Measurements from ENCODE around the gene PLXND1. TPM values are rescaled to one million over a fixed set of nuclear protein-coding genes. Genes with fewer than 3 reads are reported as not detected.

Gene PLXND1
- total RNA-seq, 1 donor from 2014 or later: 9.0 TPM

GRCh38 chr3:129617381-129618185 is 11.1 kb upstream of the PLXND1 start:
- no peaks in the 10 kb centered on the region for H3K9me3 Mint-ChIP-seq
- peaks cover 15% of the 10 kb centered on the region for H3K27me3 Mint-ChIP-seq (ENCODE audit: insufficient read depth, low read depth)
- no peaks in the 10 kb centered on the region for H4K20me1 ChIP-seq (ENCODE audit: low read depth)
- no peaks in the 10 kb centered on the region for H3K79me2 ChIP-seq (ENCODE audit: low read depth)
- no peak for DNase-seq (ENCODE audit: low spot score)
- H3K4me3 ChIP-seq: no peak overlapping the region
- no peaks in the 10 kb centered on the region for H3K36me3 Mint-ChIP-seq
- no peak overlapping the region for H2AFZ ChIP-seq (replicated peaks)
- H3K27ac ChIP-seq: no peak overlapping the region
- peaks cover 5% of the 10 kb centered on the region for H3K4me1 ChIP-seq
- no peaks in the 10 kb centered on the region for H3K36me3 ChIP-seq
- H3K27me3 ChIP-seq: no peaks in the 10 kb centered on the region
- H3K4me2 ChIP-seq: no peak overlapping the region
- no peak overlapping the region for H3K9ac ChIP-seq
- TF ChIP-seq EZH2phosphoT487 (IDR thresholded peaks at IDR 0.05) (no peak), CTCF (IDR thresholded peaks at IDR 0.05) (no peak), EZH2 (IDR thresholded peaks at IDR 0.05) (no peak)
- H3K9me3 ChIP-seq (ENCODE audit: low read depth): no peaks in the 10 kb centered on the region
- H3K27ac Mint-ChIP-seq: no peak overlapping the region
- H3K4me1 Mint-ChIP-seq: peaks cover 18% of the 10 kb centered on the region
- H3K4me3 Mint-ChIP-seq: no peak overlapping the region
- no peaks in the 10 kb centered on the region for H3F3A ChIP-seq (ENCODE audit: low read depth)

- Histone ChIP-seq H3K9ac (no peak overlapping the region), H2AFZ (replicated peaks) (no peak overlapping the region), H3F3A (ENCODE audit: low read depth) (no peaks in the 10 kb centered on the region), H4K20me1 (ENCODE audit: low read depth) (no peaks in the 10 kb centered on the region), H3K9me3 (ENCODE audit: low read depth) (no peaks in the 10 kb centered on the region), H3K4me1 (peaks cover 5% of the 10 kb centered on the region), H3K4me3 (no peak overlapping the region), H3K79me2 (ENCODE audit: low read depth) (no peaks in the 10 kb centered on the region), H3K36me3 (no peaks in the 10 kb centered on the region), H3K27ac (no peak overlapping the region), H3K4me2 (no peak overlapping the region), H3K27me3 (no peaks in the 10 kb centered on the region)
- TF ChIP-seq EZH2 (IDR thresholded peaks at IDR 0.05) (no peak), EZH2phosphoT487 (IDR thresholded peaks at IDR 0.05) (no peak), CTCF (IDR thresholded peaks at IDR 0.05) (no peak)
- H3K4me3 Mint-ChIP-seq: no peak overlapping the region
- peaks cover 14% of the 10 kb centered on the region for H3K27me3 Mint-ChIP-seq (ENCODE audit: insufficient read depth, low read depth)
- H3K4me1 Mint-ChIP-seq: peaks cover 14% of the 10 kb centered on the region
- no peak overlapping the region for H3K27ac Mint-ChIP-seq
- no peak for DNase-seq (ENCODE audit: low spot score)
- no peaks in the 10 kb centered on the region for H3K9me3 Mint-ChIP-seq
- no peaks in the 10 kb centered on the region for H3K36me3 Mint-ChIP-seq
Measured at GRCh38 chr3:129616713-129617112, 10.2 kb upstream of the PLXND1 start.

- H3K27me3 ChIP-seq: no peaks in the 10 kb centered on the region
- H3K36me3 ChIP-seq: no peaks in the 10 kb centered on the region
- no peaks in the 10 kb centered on the region for H3F3A ChIP-seq (ENCODE audit: low read depth)
- peak overlapping the region; percentile 19 for H3K4me3 Mint-ChIP-seq
- H3K27me3 Mint-ChIP-seq (ENCODE audit: insufficient read depth, low read depth): peaks cover 12% of the 10 kb centered on the region
- H3K4me3 ChIP-seq: no peak overlapping the region
- H3K4me1 Mint-ChIP-seq: peaks cover 10% of the 10 kb centered on the region
- no peaks in the 10 kb centered on the region for H3K9me3 Mint-ChIP-seq
- no peaks in the 10 kb centered on the region for H3K9me3 ChIP-seq (ENCODE audit: low read depth)
- no peak overlapping the region for H3K4me2 ChIP-seq
- H3K27ac ChIP-seq: no peak overlapping the region
- no peak overlapping the region for H3K9ac ChIP-seq
- no peak overlapping the region for H2AFZ ChIP-seq (replicated peaks)
- H4K20me1 ChIP-seq (ENCODE audit: low read depth): no peaks in the 10 kb centered on the region
- H3K27ac Mint-ChIP-seq: no peak overlapping the region
- peaks cover 5% of the 10 kb centered on the region for H3K4me1 ChIP-seq
- DNase-seq (ENCODE audit: low spot score): no peak
- H3K79me2 ChIP-seq (ENCODE audit: low read depth): no peaks in the 10 kb centered on the region
- H3K36me3 Mint-ChIP-seq: no peaks in the 10 kb centered on the region
- TF ChIP-seq CTCF (IDR thresholded peaks at IDR 0.05): no peak
- TF ChIP-seq EZH2phosphoT487 (IDR thresholded peaks at IDR 0.05): no peak
- TF ChIP-seq EZH2 (IDR thresholded peaks at IDR 0.05): no peak
Measured at GRCh38 chr3:129616291-129616690, 9.8 kb upstream of the PLXND1 start.

Measured in neural progenitor cell (in vitro differentiated cells).